ENCODE results near the gene LRRC37A2. TPM values are rescaled to one million over a fixed set of nuclear protein-coding genes. Genes with fewer than 3 reads are reported as not detected.
A peak's percentile ranks its signal among the peaks of the same experiment; 100 is the strongest.
"Not testable (repeated sequence)": the region's sequence is repeated elsewhere in the genome, so short reads cannot be mapped to it uniquely, and the experiment has no call there.

The LRRC37A2 gene
- total RNA-seq, 2 experiments from 2014 or later = 8.9 to 9.1 TPM

- H3K9me3 ChIP-seq (ENCODE audit: control insufficient read depth in 1 of 2, insufficient read depth in 1 of 2, low read length in 2 of 2); H3K4me1 ChIP-seq (ENCODE audit: insufficient read depth, low read length); H3K27ac Mint-ChIP-seq; H3K4me3 Mint-ChIP-seq; H3K36me3 Mint-ChIP-seq (ENCODE audit: low read depth); CTCF ChIA-PET; intact Hi-C loops (cut with DNase I, micrococcal nuclease); H3K9me3 Mint-ChIP-seq; H3K36me3 ChIP-seq (ENCODE audit: insufficient read depth, low read length); H3K4me3 ChIP-seq (ENCODE audit: low read length); H3K4me1 Mint-ChIP-seq (ENCODE audit: low read depth); DNase-seq; H3K27me3 ChIP-seq (ENCODE audit: control insufficient read depth in 1 of 2, insufficient read depth in 2 of 2, low read length in 2 of 2); H3K27me3 Mint-ChIP-seq; POLR2A ChIA-PET; H3K27ac ChIP-seq (ENCODE audit: low read depth in 1 of 2, low read length in 2 of 2): not testable (repeated sequence)
- ATAC-seq (ENCODE audit: poor library complexity) = peak; percentile 68
Measured at GRCh38 chr17:46591332-46591731, 79.1 kb downstream of the LRRC37A2 start.

- H3K27ac ChIP-seq (ENCODE audit: low read depth in 1 of 2, low read length in 2 of 2); H3K9me3 ChIP-seq (ENCODE audit: control insufficient read depth in 1 of 2, insufficient read depth in 1 of 2, low read length in 2 of 2); H3K27me3 Mint-ChIP-seq; H3K4me1 Mint-ChIP-seq (ENCODE audit: low read depth); CTCF ChIA-PET; H3K27ac Mint-ChIP-seq; H3K4me3 Mint-ChIP-seq; H3K4me3 ChIP-seq (ENCODE audit: low read length); H3K9me3 Mint-ChIP-seq; intact Hi-C loops (cut with DNase I, micrococcal nuclease); H3K36me3 Mint-ChIP-seq (ENCODE audit: low read depth); H3K27me3 ChIP-seq (ENCODE audit: control insufficient read depth in 1 of 2, insufficient read depth in 2 of 2, low read length in 2 of 2); POLR2A ChIA-PET; ATAC-seq (ENCODE audit: poor library complexity); H3K36me3 ChIP-seq (ENCODE audit: insufficient read depth, low read length); DNase-seq; H3K4me1 ChIP-seq (ENCODE audit: insufficient read depth, low read length): not testable (repeated sequence)
Measured at GRCh38 chr17:46598344-46598931, 86.2 kb downstream of the LRRC37A2 start.

GRCh38 chr17:46600767-46601166 lies 88.5 kb downstream of the LRRC37A2 start:
- CTCF ChIA-PET; DNase-seq; H3K9me3 ChIP-seq (ENCODE audit: control insufficient read depth in 1 of 2, insufficient read depth in 1 of 2, low read length in 2 of 2); POLR2A ChIA-PET; H3K4me3 Mint-ChIP-seq; intact Hi-C loops (cut with DNase I, micrococcal nuclease); H3K4me1 Mint-ChIP-seq (ENCODE audit: low read depth); H3K36me3 Mint-ChIP-seq (ENCODE audit: low read depth); H3K27ac Mint-ChIP-seq; H3K9me3 Mint-ChIP-seq; H3K4me3 ChIP-seq (ENCODE audit: low read length); H3K27me3 Mint-ChIP-seq; H3K36me3 ChIP-seq (ENCODE audit: insufficient read depth, low read length); H3K4me1 ChIP-seq (ENCODE audit: insufficient read depth, low read length); H3K27ac ChIP-seq (ENCODE audit: low read depth in 1 of 2, low read length in 2 of 2); ATAC-seq (ENCODE audit: poor library complexity); H3K27me3 ChIP-seq (ENCODE audit: control insufficient read depth in 1 of 2, insufficient read depth in 2 of 2, low read length in 2 of 2): not testable (repeated sequence)

- H3K4me3 ChIP-seq (ENCODE audit: low read length); ATAC-seq (ENCODE audit: poor library complexity); H3K27me3 Mint-ChIP-seq; CTCF ChIA-PET; intact Hi-C loops (cut with DNase I, micrococcal nuclease); POLR2A ChIA-PET; H3K27ac Mint-ChIP-seq; H3K4me1 Mint-ChIP-seq (ENCODE audit: low read depth); H3K4me1 ChIP-seq (ENCODE audit: insufficient read depth, low read length); H3K36me3 Mint-ChIP-seq (ENCODE audit: low read depth); H3K27me3 ChIP-seq (ENCODE audit: control insufficient read depth in 1 of 2, insufficient read depth in 2 of 2, low read length in 2 of 2); H3K4me3 Mint-ChIP-seq; H3K9me3 ChIP-seq (ENCODE audit: control insufficient read depth in 1 of 2, insufficient read depth in 1 of 2, low read length in 2 of 2); H3K9me3 Mint-ChIP-seq; H3K36me3 ChIP-seq (ENCODE audit: insufficient read depth, low read length); H3K27ac ChIP-seq (ENCODE audit: low read depth in 1 of 2, low read length in 2 of 2): not testable (repeated sequence)
- DNase-seq = peak in 1 of 14 experiments; percentile 2
Measured at GRCh38 chr17:46603125-46603524, 90.9 kb downstream of the LRRC37A2 start.

Other genes with a start within 250 kb of the LRRC37A2 start
- 1 to 10 TPM; 2.9 to 3.6 TPM for gene LRRC37A, start 217.3 kb upstream of the LRRC37A2 start, total RNA-seq
- gene ARL17B, start 150.7 kb upstream of the LRRC37A2 start, total RNA-seq = 10 to 100 TPM; 22.0 to 23.9 TPM
- gene ARL17A, start 67.2 kb downstream of the LRRC37A2 start, total RNA-seq = 10 to 100 TPM; 16.5 to 20.0 TPM
- gene NSF, start 78.2 kb downstream of the LRRC37A2 start, total RNA-seq = 10 to 100 TPM; 17.7 to 19.1 TPM